ENCODE measurements around the gene SLC22A23.

Gene SLC22A23

DNA sequence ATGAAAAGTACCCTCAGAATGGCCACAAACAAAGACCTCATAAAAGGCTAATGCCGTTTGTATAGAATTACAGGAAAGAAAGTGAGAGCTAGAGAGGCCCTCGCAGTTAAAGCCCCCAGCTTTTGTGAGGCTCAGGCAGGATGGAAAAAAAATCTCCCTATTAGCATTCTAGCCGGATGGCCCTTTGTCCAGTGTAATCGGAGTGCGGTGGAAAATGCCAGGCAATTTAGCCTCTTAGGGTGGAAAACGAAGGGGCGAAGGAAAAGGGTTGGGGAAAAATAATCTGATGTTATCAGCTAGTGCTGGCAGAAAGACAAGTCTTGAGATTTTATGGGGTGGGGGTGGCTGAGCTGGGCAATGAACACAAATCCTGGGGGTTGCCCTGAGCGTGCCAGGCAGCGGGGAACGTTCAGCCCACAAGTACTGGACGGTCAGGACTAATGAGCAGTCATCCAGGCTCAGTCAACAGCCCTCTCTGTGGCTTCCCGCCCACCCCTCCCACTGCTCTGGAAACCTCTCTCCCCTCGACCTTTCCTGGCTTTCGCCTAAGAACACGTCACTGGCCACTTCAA is 105.7 kb downstream of the SLC22A23 start:
- no peak for DNase-seq

DNA sequence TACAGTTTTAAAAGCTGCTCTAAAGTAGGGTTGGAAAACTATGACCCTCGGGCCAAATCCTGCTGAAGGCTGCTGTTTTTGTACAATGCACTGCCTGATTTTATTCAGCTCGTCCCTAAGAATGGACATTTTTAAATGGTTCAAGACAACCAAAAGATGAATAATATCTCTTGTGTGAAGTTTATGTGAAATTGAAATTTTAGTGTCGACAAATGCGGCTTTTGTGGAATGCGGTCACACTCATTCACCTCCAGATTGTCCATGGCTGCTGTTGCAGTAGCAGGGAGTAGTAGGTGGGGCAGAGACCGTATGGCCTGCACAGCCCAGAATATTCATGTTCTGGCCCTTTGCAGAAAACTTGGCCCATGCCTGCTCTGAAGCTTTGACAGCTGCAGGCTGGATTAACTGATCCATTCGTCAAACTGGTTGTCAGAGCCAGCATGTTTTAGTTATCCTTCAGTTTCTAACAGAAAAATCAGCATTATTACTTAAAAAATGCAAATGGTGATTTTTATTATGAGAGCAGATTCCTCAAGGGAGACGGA is 106.5 kb downstream of the SLC22A23 start:
- no peak for DNase-seq

DNA sequence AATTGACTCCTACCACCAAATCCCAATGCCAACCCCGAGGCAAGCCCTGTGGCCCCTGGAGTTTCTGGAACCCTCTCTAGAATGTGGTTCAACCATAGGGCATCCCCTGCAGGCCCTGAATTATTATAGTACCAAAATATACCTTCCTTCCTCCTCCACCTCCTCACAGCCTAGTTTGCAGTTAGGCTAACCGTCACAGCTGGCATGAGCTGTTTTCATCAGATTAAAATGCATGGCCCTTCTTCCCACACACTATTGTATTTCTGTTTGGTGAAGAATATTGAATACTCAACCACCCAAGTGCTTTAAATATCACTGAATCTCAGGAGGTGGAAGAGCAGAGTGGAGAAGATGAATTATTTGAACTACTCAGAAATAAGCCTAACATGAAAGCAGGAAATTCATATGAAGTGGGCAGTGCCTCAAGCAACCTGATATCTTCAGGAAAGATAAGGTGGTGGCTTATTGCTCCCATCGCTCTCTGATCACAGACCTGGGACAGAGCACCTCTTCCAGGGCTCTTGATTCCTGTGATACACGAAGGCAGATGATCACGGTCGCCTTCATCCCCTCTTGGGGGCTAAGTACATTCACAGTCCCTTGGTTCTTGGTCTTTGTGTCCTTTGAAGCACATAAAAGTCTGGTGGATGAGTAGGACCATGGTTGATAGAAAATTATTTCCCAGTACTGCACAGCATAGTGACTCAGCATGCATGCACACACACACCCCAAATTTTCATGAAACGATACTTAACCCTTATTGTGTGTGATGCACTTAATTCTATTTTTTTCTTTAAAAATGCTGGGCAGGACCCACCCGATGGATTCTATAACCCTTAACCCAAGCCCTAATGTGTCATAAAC is 107.2 kb downstream of the SLC22A23 start:
- no peak for DNase-seq

DNA sequence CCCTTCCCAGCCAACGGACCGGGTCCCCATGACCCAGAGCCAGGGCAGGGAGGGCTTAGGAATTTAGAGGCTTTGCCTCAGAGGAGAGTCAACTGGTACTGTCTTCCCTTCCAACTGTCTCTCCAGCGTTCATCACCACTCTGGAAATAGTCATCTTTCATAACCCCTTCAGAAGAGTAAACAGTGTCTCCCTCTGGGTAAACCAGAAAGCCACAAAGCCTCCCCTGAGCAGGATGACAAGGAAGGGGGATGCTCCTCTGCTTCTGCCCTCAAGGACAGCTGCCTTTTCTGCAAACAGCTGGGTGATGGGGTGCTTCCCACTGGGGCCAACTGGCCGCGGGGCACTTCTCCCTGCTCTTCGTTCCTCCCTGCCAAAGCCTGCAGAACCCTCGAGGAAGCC is 108.0 kb downstream of the SLC22A23 start:
- no peak for DNase-seq

DNA sequence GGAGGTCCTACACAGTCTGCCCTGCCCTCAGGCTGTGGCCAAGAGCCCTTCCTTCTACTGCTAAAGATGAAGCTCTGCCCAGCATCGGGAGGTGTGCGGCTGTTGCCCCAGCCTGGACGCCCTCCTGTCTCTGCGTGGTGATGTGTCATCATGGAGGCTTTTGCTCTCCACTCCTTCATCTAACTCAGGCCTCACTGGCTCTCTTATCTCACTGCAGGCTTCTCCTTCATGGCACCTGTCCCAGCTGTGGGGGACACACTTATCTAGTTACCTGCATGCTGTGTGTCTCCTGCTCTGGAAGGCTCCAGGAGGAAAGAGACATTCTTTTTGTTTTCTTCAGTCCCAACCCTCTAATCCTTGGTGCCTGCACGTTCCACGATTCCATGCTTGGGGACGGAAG is 109.0 kb downstream of the SLC22A23 start:
- no peak for DNase-seq

DNA sequence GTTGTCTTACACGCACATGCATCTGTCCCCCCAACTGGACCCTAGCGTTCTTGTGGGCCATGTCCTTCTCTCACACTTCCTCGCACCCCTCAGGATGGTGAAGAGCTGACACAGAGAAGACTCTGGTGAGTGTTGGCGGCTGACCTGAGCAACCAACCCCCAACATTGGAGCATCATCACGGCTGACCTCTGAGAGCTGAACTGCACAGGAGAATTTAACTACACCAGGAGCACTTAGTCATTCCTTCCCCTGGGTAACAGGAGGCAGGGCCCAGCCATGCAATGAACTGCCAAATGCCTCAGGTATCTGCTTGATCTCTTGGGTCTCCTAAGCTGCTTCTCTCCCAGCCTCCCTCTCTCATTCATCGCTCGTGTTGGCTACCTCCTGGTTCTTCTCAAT is 109.6 kb downstream of the SLC22A23 start:
- no peak for DNase-seq

DNA sequence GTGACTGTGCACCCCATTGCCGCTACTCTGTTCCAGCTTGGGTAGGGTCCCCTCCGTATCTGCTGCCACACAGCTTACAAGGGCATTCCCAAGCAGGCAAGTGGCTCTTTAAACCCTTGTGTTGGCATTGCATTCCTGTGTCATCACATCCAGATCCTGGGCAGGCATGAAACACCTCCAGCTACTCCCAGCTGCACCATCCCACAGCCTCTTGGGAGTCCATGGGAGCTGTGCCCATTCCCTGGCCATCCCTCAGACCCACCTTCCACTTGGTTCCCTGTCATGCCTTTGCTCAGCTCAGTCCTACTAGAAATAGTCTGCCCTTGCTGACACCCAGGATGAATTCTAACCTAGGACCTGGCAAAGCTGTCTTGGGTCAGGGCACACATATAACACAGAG is 110.4 kb downstream of the SLC22A23 start:
- no peak for DNase-seq

DNA sequence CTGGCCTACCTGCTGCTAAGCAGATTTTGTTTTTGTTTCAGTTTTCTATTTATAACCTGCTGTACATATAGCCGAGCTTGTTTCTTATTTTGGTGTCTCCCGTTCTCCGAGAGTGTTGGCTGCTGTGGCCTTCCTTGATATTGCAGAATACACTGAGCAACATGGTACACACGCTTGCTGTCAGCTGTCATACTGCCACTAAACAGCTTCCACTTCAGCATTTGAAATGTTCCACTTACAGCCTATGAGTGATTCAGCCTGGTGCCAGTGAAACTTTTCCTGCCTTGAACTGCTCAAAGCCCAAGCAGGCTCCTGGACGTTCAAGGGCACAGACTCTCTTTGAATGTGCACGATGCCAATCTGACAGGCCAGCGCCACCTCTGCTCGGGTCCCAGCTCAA is 111.0 kb downstream of the SLC22A23 start:
- DNase-seq = no peak

DNA sequence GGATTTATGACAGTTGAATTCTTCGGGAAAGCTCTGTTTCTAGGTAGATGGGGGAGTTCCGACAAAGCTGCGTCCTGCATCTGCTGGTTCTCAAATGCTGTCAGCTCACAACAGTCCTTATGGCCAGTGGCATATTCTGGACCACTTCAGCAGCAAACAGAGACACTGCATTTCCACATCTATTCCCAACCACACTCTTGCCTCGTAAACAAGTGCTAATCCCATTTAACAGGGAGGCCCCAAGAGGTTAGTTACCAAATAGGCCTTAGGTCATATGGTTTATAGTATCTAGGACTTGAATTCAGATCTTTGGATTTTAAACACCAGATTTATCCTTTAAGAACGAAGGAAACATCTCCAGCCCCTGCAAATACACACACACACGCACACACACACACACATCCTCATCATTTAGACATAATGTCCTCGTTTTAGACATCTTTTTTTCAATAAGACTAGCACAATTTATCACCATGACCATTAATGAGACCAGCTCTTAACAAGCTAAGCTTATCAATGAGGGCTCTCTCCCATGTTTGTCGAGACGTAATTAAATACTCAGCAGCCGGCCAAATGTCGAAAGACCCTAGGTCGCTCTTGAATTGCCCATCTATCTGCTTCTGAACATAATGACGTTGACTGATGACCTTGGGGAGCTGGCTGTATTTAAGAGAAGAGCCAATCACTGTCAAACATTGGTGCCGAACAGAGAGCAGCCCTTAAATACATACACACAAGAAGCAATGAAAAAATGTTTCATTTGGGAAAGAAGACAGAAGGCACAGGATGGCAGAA is 113.6 kb downstream of the SLC22A23 start:
- no peak for DNase-seq

DNA sequence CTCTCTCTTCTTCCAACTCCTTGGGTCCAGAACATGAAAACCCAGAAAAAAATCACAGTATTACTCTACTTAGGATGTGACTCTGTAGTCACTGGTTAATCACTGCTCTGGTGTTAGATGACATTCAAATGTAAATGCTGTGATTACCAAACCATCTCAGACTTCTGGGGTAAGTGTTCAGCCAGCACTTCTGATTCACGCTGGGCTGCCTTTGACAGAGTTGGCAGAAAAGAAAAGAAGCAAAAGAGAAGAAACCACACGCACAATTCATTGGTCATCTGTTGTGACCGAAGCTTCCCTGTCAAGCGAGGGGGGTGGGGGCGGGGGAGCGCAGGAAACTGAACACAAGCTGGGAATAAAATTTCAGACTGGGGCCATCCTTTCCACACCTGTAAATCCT is 115.4 kb downstream of the SLC22A23 start:
- DNase-seq = no peak

DNA sequence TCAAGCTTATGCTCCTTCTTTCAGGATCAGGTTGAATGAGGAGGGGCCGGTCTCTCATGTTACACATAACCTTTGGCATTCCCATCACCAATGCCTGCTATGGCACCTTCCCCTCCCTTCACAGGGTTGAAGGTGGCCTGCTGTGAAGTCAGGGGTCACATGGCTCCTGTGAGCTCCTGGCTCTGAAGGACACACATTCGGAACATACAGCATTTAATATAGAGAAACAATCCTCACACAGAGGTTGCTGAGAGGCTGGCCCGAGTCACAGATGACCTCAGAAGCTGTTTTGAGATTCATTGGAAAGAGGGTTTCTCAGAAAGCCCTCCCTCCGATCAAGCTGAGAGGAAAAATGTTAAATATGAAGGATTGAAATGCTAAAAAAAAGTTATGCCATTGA is 116.0 kb downstream of the SLC22A23 start:
- no peak for DNase-seq

DNA sequence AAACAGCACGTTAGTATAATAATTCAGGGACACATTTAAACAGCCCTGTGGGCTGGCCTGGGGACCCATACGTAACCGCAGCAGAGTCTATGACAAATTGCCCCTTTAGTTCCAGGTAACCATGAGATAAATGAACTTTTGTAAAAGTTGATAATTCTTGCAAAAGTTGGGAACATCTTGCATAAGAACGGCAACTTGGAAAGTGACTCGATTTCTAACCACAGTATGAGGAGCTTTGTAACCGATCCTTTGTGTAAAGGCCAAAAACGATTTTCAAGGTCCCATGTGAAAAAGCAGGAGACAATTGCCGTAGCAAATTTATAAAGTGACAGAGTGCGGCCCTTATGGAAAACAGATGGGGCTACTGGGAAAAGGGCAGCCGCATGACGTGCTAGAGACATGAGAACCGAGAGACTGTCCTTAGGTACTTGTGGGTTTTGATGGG is 116.5 kb downstream of the SLC22A23 start:
- DNase-seq = no peak

DNA sequence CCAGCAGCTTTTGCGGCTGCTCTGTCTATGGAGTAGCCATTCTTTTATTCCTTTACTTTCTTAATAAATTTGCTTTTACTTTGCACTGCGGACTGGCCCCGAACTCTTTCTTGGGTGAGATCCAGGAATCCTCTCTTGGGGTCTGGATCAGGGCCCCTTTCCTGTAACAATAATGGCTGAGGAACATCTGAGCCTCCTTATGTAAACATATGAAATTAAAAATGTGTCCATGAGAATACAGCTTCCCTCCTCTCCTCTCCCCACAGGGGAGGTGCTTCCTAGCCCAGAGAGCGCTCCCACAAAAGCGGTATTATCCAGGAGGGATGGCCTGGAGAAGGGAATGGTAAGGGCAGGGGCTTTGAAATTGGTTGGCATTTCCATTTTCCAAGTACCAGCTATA is 117.0 kb downstream of the SLC22A23 start:
- no peak for DNase-seq

DNA sequence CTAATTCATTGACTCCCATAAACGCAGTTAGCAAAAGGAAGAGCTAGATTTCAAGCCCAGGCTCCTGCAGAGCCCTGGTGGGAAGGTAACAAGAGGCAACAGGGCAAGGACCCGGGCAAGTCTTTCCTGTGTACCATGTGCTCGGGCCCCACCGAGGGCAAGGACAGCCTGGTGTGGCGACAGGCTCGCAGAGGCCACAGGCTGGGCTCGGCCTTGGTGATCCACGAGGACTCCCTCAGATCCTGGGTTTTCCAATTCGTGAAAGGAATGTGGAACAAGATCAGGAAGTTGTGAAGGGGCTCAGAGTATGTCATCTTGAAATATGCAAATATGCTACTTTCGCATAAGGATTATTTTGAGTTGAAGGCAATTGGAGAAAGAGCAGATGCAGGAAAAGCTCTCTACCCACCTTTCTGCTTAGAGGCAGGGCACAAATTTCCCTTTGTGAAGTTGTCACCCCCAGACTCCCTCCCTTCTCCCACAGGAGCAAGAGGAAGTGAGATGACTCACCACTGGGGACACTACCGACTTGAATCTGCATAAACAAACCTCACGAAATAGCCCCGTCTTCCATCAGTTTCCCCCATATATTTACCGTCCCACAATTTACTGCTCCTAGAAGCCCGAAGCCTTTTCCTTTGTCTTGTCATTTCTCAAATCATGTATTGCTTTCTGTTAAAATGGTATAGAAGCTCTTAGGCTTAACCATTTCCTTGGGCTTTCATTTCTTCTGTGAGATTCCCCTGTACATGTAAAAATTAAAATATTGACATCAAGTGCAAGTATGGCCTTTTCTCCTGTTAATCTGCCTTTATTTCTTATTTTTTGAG is 119.1 kb downstream of the SLC22A23 start:
- DNase-seq = no peak

DNA sequence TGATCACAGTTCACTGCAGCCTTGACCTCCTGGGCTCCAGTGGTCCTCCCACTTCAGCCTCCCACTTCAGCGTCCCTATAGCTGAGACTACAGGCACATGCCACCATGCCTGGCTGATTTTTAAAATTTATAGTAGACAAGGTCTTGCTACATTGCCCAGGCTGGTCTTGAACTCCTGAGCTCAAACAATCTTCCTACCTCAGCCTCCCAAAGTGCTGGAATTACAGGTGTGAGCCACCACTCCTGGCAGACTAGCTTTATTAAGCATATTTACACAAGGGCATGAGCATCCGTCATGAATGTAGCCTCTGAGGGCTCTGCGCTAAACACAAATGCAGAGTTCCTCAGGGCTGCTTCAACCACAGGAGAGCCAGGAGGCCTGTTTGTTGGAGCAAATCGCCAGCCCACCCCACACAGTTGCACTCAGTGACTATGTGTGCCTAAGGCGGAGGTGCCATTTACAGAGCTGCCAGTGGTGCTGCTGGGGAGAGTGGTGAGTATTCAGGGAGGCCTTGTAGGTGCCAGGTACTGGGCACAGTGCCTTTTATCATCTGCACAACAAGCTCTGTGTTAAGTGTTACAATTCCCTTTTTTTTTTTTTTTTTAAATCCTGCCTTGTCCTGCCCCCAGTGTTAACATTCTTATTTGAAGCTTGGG is 119.9 kb downstream of the SLC22A23 start:
- DNase-seq = no peak

DNA sequence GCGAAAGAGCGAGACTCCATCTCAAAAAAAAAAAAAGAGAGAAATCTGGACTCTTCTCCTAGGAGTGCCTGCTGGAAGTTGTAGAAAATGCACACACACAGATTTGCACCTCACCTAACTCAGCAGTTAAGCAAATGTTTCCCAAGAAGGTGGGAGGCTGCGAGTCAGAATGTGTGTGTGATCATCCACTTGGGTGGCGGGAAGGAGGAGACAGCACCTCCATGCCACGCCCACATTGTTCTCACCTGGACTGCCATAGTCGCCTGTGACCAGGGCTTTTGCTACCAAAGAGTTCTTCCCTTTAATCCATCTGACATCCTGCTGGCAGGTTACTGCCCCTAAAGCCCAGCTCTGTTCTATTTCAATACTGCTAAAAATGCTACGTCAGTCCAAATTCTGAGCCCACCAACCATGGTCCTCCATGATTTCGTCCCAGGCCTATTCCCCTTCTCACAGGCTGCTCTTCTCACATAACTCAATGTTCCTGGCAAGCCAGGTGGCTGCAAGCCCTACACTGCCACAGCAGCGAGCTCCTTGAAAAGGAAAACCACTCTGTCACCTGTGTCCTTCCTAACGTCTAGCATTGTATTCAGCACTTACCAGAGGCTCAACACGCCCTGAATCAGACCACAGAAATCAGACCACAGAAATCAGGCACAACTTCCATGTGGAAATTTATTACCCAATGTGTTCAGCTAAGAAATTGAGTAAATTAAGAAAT is 120.6 kb downstream of the SLC22A23 start:
- DNase-seq = no peak

DNA sequence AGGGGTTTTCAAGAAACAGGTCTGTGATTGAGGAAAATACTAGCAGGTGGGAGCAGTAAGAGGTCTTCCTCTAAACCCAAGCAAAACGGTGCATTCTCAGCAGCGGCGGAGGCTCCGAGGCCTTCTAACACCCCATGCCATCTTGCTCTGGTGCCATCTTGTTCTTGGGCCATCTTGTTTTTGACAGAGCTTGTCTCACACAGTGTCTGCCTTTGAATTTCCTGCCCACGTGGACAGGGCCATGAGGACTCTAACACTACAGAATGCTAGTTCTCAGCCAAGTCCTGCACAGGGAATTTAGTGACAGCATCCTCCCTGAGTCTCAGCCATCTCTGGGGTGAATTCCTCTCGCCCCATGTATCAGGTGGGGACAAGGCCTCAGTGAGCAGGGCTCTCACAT is 121.7 kb downstream of the SLC22A23 start:
- no peak for DNase-seq

DNA sequence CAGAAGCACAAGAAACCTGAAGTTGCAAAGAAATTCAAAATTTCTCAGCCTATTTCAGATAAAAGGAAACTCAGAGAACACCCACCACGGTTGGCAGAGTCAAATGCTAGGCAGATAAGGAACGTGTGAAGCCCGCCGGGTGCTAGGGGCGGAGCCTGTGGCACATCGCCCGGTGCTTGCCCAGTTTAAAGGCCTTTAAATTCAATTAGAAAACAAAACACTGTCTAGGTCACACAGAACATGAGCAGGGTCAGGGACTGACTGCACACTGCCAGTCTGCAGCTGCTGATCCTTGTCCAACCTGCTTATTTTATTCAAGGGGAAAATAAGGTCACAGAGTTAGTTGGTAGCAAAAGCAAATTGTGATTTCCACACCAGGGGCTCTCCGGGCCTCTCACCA is 122.3 kb downstream of the SLC22A23 start:
- DNase-seq = no peak

DNA sequence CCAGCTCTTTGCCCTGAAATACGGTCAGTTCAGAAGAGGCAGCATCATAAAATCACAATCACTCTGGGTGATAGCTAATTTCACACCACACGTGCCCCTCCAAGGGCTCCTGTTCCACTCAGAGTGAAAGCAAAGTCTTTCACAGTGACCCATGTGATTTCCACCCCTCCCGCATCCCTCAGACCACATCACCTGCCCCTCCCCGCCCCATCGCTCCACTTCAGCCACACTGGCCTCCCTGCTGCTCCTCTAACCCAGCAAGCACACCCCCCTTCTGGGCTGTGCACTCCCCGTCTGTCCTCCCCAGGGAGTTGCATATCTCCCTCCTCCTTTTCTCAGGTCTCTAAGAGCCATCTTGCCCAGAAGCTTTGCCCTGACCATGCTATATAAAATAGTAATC is 123.6 kb downstream of the SLC22A23 start:
- no peak for DNase-seq

DNA sequence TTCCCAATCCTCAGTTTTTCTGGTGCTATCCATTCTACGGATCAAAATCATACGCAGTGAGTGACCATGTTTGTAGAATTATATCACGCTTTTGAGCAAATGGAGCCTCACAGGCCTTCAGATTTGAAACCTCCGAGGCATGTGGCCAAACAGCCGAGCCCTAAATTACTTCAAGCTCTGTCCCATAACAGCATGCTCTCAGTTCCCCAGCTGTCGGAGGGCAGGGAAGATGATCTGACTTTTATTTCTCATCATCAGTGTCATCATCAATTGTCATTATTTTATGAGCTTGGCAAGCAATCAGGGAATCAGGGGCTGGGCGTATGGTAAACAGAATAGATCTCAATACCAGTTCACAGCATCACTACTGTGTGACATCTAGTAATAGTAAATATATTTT is 124.9 kb downstream of the SLC22A23 start:
- DNase-seq = no peak

DNA sequence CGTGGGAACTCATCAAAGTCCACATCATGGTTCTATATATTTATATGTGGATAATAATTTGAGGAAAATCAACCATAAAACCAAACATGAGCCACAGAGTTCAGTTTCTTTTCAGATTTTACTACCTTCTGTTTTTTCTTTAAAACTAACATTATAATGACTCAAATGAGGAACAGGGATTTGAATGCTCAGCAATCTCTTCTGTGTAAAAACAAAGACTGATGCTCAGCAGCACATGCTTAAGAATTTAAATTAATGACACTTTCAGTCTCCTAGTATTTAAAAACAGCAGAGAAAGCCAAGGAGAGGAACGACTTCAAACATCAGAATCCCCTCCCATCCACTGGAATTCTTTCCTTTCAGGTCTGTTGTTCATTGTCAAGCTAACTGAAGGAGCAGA is 125.4 kb downstream of the SLC22A23 start:
- DNase-seq = no peak
